ENCODE measurements around the gene KIAA0586. TPM values are rescaled to one million over a fixed set of nuclear protein-coding genes. Genes with fewer than 3 reads are reported as not detected.
"Not testable (repeated sequence)": the region's sequence is repeated elsewhere in the genome, so short reads cannot be mapped to it uniquely, and the experiment has no call there.

Gene KIAA0586
- total RNA-seq, 4 donors from 2014 or later: 10.8 to 17.1 (median 13.9) TPM

DNA sequence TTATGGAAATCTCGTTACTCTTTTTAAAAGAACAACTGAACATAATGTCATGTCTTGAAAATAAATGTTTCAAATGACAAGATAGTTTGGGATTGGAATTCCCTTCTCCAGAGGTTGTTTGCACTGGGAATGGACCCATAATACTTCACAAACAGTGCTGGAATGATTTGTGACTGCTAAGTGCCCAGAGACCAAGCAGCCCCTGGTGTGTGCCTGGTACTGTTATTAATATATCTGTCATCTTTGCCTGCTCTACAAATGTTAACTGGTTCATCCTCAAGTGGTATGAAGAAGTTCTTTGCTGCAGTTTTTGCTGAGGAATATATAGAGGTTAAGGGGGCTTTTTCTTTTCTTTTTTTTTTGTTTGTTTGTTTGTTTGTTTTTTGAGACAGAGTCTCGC, 145.3 kb downstream of the KIAA0586 start:
- H3K4me1 ChIP-seq: peaks cover 0 to 9% (median 2%) of the 10 kb centered on the region in 4 donors
- H3K27me3 ChIP-seq: no peaks in the 10 kb centered on the region
- no peaks in the 10 kb centered on the region for H3K36me3 ChIP-seq
- 91% methylated on average over 2 of the region's 2 CpGs for WGBS
- no peak for DNase-seq (ENCODE audit: extremely low spot score)
- no peak for TF ChIP-seq POLR2AphosphoS5 (IDR thresholded peaks at IDR 0.05)
- TF ChIP-seq POLR2A (IDR thresholded peaks at IDR 0.05; ENCODE audit: low read depth): no peak
- no peak for TF ChIP-seq EP300 (IDR thresholded peaks at IDR 0.05)
- no peak for TF ChIP-seq CTCF (IDR thresholded peaks at IDR 0.05)
- no peak overlapping the region for H3K4me3 ChIP-seq
- intact Hi-C loops (cut with DNase I): no loop called here
- no peak overlapping the region for H3K27ac ChIP-seq (replicated peaks in 1 of 4)
- H3K9me3 ChIP-seq: no peaks in the 10 kb centered on the region

DNA sequence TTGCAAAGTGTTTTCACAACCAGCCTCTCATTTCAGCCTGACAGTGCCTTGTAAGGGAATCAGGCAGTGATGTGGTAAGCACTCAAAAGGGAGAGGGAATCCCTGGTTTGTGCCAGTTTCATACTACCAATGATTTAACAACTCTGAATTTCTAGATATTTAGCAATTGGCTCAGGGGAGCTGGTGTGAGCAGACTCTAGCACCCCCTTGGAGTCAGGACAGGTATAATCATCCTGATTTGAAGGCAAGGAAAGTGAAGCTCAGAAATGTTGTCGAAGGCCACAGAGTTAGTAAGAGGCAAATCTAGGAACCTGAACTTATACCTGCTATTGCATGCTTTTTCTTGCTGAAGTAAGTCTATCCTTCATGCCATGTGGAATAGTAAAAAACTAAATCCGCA, 147.1 kb downstream of the KIAA0586 start:
- no peak for TF ChIP-seq EP300 (IDR thresholded peaks at IDR 0.05)
- TF ChIP-seq POLR2AphosphoS5 (IDR thresholded peaks at IDR 0.05): no peak
- no peak for TF ChIP-seq CTCF (IDR thresholded peaks at IDR 0.05)
- TF ChIP-seq POLR2A (IDR thresholded peaks at IDR 0.05; ENCODE audit: low read depth): no peak
- Histone ChIP-seq H3K27ac (replicated peaks in 1 of 4) (no peak overlapping the region), H3K4me3 (no peak overlapping the region), H3K9me3 (no peaks in the 10 kb centered on the region), H3K4me1 (peaks cover 0 to 9% (median 2%) of the 10 kb centered on the region in 4 donors), H3K27me3 (no peaks in the 10 kb centered on the region), H3K36me3 (no peaks in the 10 kb centered on the region)
- WGBS: 92% methylated on average over 2 of the region's 2 CpGs
- intact Hi-C loops (cut with DNase I): no loop called here
- no peak for DNase-seq (ENCODE audit: extremely low spot score)

DNA sequence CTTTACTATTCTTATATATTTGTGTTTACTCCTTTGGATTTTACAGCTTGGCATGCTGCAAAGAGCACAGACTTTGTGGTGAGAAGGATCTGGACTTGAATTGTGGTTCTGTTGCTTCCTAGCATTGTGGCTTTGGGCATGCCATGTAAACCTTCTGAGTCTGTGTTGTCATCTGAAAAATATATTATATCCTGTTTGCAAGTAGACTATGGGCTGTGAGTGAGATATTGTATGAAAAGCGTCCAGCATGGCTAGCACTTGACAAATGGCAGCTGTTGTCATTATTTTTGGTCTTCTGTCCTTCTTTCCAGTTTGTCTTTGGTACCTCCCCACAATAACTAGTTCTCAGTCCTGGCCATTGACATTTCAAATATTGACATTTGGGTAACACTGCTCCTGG, 148.4 kb downstream of the KIAA0586 start:
- Histone ChIP-seq H3K27me3 (no peaks in the 10 kb centered on the region), H3K36me3 (no peaks in the 10 kb centered on the region), H3K4me1 (peaks cover 0 to 9% (median 2%) of the 10 kb centered on the region in 4 donors), H3K27ac (replicated peaks in 1 of 4) (no peak overlapping the region), H3K9me3 (no peaks in the 10 kb centered on the region), H3K4me3 (no peak overlapping the region)
- WGBS: 40% methylated on average over 1 of the region's 1 CpG
- DNase-seq (ENCODE audit: extremely low spot score): no peak
- TF ChIP-seq CTCF (IDR thresholded peaks at IDR 0.05): no peak
- TF ChIP-seq POLR2A (IDR thresholded peaks at IDR 0.05; ENCODE audit: low read depth): no peak
- TF ChIP-seq EP300 (IDR thresholded peaks at IDR 0.05): no peak
- no peak for TF ChIP-seq POLR2AphosphoS5 (IDR thresholded peaks at IDR 0.05)
- intact Hi-C loops (cut with DNase I): no loop called here

GRCh38 chr14:58580035-58580434, 152.5 kb downstream of the KIAA0586 start:
- H3K4me3 ChIP-seq; H3K9me3 ChIP-seq; H3K36me3 ChIP-seq; H3K27me3 ChIP-seq; H3K4me1 ChIP-seq; H3K27ac ChIP-seq (replicated peaks in 1 of 4); DNase-seq (ENCODE audit: extremely low spot score); intact Hi-C loops (cut with DNase I): not testable (repeated sequence)

DNA sequence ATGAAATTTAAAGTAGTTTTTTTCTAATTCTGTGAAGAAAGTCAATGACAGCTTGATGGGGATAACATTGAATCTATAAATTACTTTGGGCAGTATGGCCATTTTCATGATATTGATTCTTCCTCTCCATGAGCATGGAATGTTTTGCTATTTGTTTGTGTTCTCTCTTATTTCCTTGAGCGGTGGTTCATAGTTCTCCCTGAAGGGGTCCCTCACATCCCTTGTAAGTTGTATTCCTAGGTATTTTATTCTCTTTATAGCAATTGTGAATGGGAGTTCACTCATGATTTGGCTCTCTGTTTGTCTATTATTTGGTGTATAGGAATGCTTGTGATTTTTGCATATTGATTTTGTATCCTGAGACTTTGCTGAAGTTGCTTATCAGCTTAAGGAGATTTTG, 153.9 kb downstream of the KIAA0586 start:
- H3K4me1 ChIP-seq; H3K9me3 ChIP-seq; DNase-seq (ENCODE audit: extremely low spot score); intact Hi-C loops (cut with DNase I); H3K27me3 ChIP-seq; H3K27ac ChIP-seq (replicated peaks in 1 of 4); H3K36me3 ChIP-seq; H3K4me3 ChIP-seq: not testable (repeated sequence)
- WGBS: 100% methylated on average over 1 of the region's 1 CpG

DNA sequence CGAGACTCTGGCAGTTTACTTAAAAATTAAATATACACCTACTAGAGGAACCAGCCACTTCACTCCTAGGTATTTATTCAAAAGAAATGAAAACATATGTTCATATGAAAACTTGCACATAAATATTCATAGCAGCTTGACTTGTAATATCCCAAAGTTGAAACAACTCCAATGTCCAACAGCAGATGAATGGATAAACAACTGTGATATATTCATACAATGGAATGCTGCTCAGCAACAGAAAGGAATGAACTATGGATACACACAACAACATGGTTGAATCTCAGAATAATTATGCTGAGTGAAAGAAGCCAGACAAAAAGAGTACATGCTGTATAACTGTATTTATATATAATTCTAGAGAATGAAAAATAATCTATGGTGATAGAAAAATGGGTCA, 156.9 kb downstream of the KIAA0586 start:
- Histone ChIP-seq H3K36me3 (no peaks in the 10 kb centered on the region), H3K9me3 (no peaks in the 10 kb centered on the region), H3K4me3 (no peak overlapping the region), H3K4me1 (no peaks in the 10 kb centered on the region), H3K27me3 (no peaks in the 10 kb centered on the region), H3K27ac (replicated peaks in 1 of 4) (no peak overlapping the region)
- no peak for DNase-seq (ENCODE audit: extremely low spot score)
- intact Hi-C loops (cut with DNase I): no loop called here
- 50% methylated on average over 1 of the region's 1 CpG for WGBS
- TF ChIP-seq CTCF (IDR thresholded peaks at IDR 0.05) (no peak), EP300 (IDR thresholded peaks at IDR 0.05) (no peak), POLR2A (IDR thresholded peaks at IDR 0.05; ENCODE audit: low read depth) (no peak), POLR2AphosphoS5 (IDR thresholded peaks at IDR 0.05) (no peak)
